DND-41 (cell line): ENCODE results near the gene MTM1.

ENCODE experiments used
- CTCF ChIP-seq: IDR thresholded peaks from 2 replicates; pipeline ENCODE4 v1.5.1; 2012; ENCODE audit warnings: borderline replicate concordance, low read length, moderate library complexity, mild to moderate bottlenecking; ENCODE audit not compliant: poor library complexity, severe bottlenecking; ENCODE audit errors: extremely low read depth
- EZH2 ChIP-seq: IDR thresholded peaks from 3 replicates; pipeline ENCODE4 v1.6.1; 2012; ENCODE audit warnings: borderline replicate concordance, low read depth, mild to moderate bottlenecking, moderate library complexity, low read length, inconsistent platforms; ENCODE audit not compliant: severe bottlenecking

- TF ChIP-seq CTCF: no peak
- TF ChIP-seq EZH2: no peak
Measured at GRCh38 chrX:150625875-150626274, 57.5 kb downstream of the MTM1 start.
